NB4 (cell line): ENCODE data around the gene ZNF423.

Source experiments
- CTCF ChIP-seq: IDR thresholded peaks from one replicate; pipeline ENCODE4 v1.5.1; 2012; ENCODE audit warnings: low read depth, low read length
- MAX ChIP-seq: IDR thresholded peaks from 2 replicates; pipeline ENCODE4 v1.6.1; 2011; ENCODE audit warnings: low read depth, low read length
- MYC ChIP-seq: IDR thresholded peaks from 2 replicates; pipeline ENCODE4 v1.6.1; 2011; ENCODE audit warnings: low read depth, low read length
- POLR2A ChIP-seq: IDR thresholded peaks from 2 replicates; pipeline ENCODE4 v1.6.1; 2011; ENCODE audit warnings: mild to moderate bottlenecking; ENCODE audit not compliant: insufficient read length; ENCODE audit errors: extremely low read depth

GRCh38 chr16:49550140-49550539 is 305.8 kb downstream of the ZNF423 start:
- no peak for TF ChIP-seq CTCF
- TF ChIP-seq MYC, result no peak
- no peak for TF ChIP-seq MAX
- no peak for TF ChIP-seq POLR2A
